H54 (cell line): Measurements from ENCODE around the gene SLC28A1.

Experiments used
- DNase-seq: peaks from one replicate; pipeline ENCODE4 v3.0.0; 2011; ENCODE audit warnings: low spot score, mixed read lengths; ENCODE audit not compliant: insufficient read length
- FAIRE-seq: peaks from 3 replicates; lab custom pipeline; 2011; peaks lifted over from hg19 to GRCh38; lab: Jason Lieb, UNC
- POLR2A ChIP-seq: IDR thresholded peaks from 2 replicates; pipeline ENCODE4 v1.6.1; 2011; ENCODE audit warnings: low read depth, mild to moderate bottlenecking, low read length

Gene SLC28A1

DNA sequence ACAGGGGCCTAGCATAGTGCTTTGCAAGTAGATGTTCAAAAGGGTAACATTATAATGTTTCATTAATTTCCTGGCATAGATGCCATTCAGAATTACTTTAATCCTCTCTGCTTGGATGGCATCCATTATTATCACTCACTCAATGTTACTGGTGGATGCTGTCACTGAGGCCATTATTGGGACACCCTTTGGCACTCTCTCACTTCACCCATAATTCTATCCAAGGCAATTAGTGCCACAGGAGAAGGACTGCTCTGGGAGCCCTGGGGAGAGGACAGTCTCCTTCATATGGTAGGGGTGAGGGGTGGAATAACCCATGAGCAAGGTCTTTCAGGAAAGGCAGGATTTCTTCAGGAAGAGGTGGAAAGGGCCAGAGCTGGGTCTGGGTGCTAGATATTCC is 28.7 kb upstream of the SLC28A1 start:
- no peak for TF ChIP-seq POLR2A
- FAIRE-seq, result no peak
- no peak for DNase-seq

DNA sequence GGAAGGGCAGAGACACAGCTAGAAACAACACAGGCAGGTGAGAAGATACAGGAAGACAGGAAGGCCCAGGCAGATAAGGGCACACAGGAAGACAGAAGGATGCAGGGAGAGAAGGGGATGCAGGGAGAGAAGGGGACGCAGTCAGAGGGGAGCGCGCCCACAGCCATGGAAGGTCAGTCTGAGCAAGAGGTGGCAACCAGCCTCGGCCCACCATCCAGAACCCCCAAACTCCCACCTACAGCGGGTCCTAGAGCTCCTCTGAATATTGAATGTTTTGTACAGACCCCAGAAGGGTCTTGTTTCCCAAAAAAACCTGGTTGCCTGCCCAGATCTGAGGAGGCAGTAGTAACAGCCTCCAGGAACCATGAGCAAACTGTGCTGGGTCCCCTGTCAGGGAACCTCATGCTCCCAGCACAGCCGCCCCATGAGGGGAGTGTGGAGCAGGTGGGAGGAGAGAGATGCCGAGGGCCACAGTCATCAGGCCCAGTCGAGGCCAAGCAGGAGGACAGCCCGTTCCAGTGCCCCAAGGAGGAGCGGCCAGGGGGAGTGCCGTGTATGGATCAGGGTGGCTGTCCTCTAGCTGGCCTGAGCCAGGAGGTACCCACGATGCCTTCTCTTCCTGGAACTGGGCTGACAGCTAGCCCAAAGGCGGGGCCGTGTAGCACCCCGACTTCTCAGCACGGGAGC is 27.6 kb upstream of the SLC28A1 start:
- FAIRE-seq, result no peak
- DNase-seq, result no peak
- no peak for TF ChIP-seq POLR2A

DNA sequence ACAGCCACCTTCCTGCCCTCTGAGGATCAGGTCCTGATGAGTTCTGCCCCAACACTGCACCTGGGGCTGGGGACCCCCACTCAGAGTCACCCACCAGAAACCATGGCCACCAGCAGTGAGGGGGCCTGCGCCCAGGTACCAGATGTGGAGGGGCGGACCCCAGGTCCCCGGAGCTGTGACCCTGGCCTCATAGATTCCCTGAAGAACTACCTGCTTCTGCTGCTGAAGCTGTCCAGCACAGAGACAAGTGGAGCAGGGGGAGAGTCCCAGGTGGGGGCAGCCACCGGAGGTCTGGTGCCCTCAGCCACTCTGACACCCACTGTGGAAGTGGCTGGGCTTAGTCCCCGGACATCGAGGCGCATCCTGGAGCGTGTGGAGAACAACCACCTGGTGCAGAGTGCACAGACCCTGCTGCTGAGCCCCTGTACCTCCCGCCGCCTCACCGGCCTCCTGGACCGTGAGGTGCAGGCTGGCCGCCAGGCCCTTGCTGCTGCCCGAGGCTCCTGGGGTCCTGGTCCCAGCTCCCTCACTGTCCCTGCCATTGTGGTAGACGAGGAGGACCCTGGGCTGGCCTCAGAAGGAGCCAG is 27.0 kb upstream of the SLC28A1 start:
- FAIRE-seq (no peak), DNase-seq (no peak)
- TF ChIP-seq POLR2A, result no peak

DNA sequence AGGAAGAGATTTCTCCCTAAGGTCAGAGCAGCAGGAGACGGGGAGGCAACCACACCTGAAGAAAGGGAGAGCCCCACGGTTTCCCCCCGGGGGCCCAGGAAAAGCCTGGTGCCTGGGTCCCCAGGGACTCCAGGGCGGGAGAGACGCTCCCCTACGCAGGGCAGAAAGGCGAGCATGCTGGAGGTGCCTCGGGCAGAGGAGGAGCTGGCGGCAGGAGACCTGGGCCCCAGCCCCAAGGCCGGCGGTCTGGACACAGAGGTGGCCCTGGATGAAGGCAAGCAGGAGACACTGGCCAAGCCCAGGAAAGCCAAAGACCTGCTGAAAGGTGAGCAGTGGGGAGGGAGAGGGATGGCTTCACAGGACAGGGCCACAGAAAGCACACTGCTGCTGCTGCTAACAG is 26.2 kb upstream of the SLC28A1 start:
- FAIRE-seq (no peak), DNase-seq (no peak)

DNA sequence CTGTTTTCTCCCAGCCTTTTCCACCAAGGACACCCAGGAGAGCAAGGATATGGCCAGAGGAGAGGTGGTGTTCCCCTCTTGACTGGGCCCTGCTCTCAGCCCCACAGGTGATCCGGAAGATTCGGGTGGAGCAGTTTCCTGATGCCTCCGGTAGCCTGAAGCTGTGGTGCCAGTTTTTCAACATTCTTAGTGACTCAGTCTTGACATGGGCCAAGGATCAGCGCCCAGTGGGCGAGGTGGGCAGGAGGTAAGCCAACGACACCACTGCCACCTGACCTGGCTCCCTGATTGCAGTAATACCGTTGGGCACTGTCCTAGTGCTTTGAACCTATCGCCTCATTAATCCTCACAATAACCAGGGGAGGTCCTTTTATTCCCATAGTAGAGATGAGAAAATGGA is 25.3 kb upstream of the SLC28A1 start:
- FAIRE-seq (no peak), DNase-seq (no peak)
- TF ChIP-seq POLR2A, result no peak

More for the DNA sequence above, 26.2 kb upstream of the SLC28A1 start:
- no peak for TF ChIP-seq POLR2A

DNA sequence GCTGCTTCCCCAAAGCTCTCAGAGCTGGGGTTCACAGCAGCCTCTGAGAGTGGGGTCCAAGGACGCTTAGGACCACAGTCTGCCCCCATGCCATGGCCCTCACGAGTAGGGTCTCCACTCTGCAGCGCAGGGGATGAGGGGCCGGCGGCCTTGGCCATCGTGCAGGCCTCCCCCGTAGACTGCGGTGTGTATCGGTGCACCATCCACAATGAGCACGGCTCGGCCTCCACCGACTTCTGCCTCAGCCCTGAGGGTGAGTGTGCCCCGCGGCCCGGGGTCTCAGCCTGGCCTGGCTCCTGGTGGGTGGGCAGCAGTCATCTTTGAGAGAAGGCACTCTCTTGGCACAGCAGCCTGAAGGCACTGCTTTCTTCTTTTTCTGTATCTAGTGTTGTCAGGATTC is 24.8 kb upstream of the SLC28A1 start:
- TF ChIP-seq POLR2A, result no peak
- no peak for FAIRE-seq

DNA sequence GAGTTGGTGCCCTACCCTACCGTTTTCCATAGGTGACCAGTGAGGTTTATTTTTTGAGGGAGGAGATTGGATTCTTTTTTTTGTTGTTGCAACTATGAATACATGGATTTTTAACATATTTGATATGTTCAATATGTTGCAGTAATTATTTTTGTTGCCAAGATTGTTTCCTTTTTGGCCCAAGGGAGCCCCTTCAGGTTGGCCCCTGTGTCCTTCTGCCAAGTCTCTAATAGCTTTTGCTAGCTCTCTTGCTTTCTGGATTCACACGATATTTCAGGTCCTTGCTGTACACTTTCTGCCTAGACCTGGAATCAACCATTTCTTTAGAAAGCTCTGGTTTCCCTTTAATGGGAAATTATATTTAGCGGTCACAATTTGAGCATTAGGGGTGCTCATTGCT is 22.7 kb upstream of the SLC28A1 start:
- FAIRE-seq, result no peak

More for the DNA sequence above, 24.8 kb upstream of the SLC28A1 start:
- DNase-seq, result no peak

DNA sequence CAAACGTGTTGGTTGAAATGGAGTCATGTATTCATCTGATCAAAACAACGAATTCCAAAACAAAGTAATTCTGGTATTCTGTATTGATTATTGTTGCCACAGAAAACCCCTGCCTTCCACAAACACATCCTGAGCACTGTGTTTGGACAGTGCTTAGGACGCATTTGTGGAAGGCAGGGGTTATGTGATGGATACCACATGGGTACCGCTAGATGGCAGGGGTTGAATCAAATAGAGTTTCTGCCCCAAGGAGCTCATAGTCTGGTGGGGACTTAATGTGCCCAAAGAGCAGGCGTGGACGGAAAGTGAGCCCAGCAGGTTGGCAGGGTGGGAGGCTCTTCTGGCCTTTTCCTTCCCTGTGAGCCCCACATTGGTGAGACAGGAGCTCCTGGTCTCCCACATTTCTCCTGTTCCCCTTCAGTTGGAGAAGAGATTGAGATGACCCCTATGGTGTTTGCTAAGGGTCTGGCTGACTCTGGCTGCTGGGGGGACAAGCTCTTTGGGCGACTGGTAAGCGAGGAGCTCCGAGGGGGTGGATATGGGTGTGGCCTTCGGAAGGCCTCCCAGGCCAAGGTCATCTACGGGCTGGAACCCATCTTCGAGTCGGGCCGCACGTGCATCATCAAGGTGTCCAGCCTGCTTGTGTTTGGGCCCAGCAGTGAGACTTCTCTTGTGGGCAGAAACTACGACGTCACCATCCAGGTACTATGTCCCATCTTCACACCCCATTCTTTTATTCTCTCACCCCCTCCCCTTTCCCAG is 22.1 kb upstream of the SLC28A1 start:
- FAIRE-seq (no peak), DNase-seq (no peak)
- TF ChIP-seq POLR2A, result no peak

More for the DNA sequence above, 22.7 kb upstream of the SLC28A1 start:
- no peak for DNase-seq
- no peak for TF ChIP-seq POLR2A

DNA sequence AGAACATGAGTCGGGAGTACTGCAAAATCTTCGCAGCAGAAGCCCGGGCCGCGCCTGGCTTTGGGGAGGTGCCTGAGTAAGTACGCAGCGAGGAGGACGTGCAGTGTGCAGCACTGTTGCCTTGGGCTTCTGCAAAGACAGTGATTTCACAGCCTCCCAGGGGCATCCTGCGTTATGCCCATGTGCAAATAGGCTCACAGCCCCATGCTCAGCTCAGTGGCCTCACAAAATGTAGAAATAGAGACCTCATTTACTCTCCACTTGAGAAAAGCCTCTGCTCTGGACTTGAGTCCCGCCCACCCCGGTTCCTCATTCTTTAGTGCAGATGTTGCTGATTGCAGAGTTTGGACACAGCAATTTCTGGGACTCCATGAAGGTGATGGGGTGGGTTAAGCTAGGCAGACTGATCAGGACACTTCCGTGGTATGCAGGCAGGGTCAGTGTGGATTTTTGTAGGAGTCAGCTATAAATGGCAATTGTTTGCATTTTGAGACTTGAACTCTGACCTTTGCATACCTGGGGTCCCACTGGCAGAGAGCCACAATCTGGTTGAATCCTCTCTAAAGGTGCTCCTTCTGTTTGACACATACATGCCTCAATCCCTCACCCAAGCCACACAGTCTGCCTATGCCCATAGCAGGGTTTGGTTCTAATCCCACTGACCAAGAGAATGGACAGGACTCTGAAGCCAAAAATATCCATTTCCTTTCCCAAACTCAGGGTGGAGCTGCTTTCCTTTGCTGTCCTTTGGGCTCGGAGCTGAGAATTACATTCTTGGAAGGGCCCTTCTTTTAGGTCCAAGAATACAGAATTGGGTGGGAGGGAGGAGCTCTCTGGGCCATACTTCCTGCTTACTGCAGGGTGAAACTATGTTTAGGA is 20.7 kb upstream of the SLC28A1 start:
- FAIRE-seq, result no peak

DNA sequence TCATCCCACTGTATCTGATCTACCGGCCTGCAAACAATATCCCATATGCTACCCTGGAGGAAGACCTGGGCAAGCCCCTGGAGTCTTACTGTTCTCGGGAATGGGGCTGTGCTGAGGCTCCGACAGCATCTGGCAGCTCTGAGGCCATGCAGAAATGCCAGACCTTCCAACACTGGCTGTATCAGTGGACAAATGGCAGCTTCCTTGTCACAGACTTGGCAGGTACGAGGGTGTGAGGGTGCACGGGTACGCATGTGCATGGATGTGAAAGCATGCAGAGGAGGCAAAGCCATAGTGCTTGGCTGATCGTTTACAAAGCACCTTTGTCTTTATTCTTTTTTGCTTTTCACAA is 20.0 kb upstream of the SLC28A1 start:
- DNase-seq (no peak), FAIRE-seq (no peak)
- TF ChIP-seq POLR2A, result no peak

More for the DNA sequence above, 20.7 kb upstream of the SLC28A1 start:
- no peak for DNase-seq
- TF ChIP-seq POLR2A, result no peak

DNA sequence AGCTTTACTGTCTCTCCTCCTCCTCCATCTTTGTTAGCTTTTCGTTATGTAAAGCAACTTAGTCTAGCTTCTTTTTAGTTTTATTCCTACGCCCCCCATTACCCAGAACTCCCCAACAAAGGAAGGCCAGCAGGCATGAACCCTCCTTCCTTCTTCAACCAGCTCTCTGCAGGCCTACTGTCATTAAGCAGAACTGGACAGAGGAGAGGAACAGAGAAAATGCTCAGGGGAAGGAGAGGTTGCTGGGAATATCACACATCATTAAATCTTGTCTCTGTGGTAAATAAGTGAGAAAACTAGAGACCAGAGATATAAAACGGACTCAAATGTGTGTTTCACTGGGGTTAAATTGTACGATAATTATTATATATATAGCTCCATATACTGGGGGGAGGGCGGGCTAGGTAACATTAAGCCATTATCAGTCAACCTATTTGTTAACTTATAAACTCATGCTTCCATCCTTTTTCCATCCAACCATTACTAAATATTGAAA is 19.3 kb upstream of the SLC28A1 start:
- FAIRE-seq, result no peak
- TF ChIP-seq POLR2A, result no peak
- DNase-seq, result no peak

DNA sequence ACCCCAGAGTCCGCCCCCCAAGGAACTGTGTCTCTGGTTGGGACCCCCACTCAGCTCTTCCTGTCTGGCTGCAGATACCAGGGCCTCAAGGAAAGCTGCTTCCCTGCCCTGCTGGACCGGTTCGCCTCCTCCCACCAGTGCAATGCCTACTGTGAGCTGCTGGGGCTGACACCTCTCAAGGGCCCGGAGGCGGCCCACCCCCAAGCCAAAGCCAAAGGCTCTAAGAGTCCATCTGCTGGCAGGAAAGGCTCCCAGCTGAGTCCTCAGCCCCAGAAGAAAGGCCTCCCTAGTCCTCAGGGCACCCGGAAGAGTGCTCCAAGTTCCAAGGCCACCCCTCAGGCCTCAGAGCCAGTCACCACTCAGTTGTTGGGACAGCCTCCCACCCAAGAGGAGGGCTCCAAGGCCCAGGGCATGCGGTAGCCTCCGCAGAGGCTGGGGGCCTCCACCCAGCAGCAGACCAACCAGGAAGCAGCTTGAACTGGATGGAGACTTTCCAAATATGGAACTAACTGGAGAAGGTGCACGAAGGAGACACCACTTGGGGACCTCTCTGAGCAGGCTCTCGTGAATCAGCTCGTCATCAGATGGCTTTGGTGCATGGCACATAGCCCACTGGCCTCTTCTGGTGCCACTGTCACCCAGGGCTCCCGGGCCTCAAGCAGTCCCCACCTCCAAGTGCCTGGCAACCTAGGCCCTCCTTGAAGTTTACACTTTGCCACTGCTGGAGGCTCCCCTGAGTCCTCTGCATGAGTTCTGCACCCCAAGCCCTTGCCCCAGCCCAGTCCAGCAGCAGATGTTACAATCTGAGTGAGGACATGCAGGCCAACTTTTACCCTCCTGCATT is 16.2 kb upstream of the SLC28A1 start:
- no peak for TF ChIP-seq POLR2A
- no peak for DNase-seq
- no peak for FAIRE-seq

DNA sequence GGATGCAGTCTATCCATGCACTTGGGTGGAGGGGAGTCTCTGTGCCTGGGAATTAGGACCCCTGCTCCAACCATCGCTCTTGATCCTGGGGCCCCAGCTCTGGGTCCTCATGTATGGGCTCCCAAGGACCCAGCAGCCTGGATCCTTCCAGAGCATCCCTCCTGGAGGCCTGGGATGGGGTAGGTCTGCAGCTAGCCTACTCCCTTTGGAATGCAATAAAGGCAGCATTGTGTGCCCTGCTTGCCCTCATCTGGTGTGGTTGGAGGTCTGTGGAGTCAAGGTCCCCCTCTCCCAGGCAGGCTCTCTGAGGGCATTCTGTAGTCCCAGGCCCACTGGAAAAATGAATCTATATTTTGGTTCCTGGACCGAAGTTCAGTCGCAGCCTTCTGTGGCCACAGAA is 15.0 kb upstream of the SLC28A1 start:
- no peak for FAIRE-seq
- TF ChIP-seq POLR2A, result no peak

More for the DNA sequence above, 15.0 kb upstream of the SLC28A1 start:
- DNase-seq, result no peak
